Stimulated activated CD8-positive, alpha-beta memory T cell treated with anti-CD3 and anti-CD28 coated beads, Interleukin-2, amount 100 ng/mL, for 1 hour (primary cell): ENCODE results near the gene CABP7.
"Not testable (repeated sequence)": the region's sequence is repeated elsewhere in the genome, so short reads cannot be mapped to it uniquely, and the experiment has no call there.

Experiments used
- DNase-seq, 2 donors: peaks; one replicate each; pipeline ENCODE4 v3.0.0-alpha.2; 2020; ENCODE audit warnings: low read depth in 2 of 2

Gene CABP7

DNA sequence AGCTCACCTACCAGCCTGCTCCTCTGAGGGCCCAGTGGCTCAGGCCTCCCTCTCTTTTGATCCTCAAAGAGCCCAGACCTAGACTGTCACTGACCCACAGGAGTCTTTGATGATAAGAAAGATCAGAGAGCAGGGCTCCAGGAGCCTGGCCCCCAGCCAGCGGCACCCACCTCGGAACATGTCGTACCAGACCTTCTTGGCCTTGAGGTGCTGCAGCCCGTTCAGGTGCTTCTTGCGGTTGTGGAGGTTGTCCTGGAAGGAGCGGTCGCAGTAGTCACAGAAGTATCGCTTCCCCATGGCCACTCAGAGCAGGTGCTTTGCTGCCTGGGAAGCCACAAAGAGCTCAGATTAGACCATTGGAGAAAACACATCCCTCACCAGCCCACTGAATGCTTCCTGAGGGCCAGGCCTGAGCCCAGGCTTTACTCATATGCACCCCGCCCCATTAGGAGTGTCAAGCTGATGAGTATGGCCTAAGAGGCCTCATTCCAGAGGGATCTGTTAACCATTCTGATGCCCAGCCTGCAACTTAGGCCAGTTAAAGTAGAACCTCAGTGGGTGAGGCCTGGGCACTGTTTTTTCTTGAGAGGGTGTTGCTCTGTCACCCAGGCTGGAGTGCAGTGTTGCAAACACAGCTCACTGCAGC lies 28.6 kb downstream of the CABP7 start:
- no peak for DNase-seq

GRCh38 chr22:29750029-29750428 lies 30.2 kb downstream of the CABP7 start:
- DNase-seq: no peak

DNA sequence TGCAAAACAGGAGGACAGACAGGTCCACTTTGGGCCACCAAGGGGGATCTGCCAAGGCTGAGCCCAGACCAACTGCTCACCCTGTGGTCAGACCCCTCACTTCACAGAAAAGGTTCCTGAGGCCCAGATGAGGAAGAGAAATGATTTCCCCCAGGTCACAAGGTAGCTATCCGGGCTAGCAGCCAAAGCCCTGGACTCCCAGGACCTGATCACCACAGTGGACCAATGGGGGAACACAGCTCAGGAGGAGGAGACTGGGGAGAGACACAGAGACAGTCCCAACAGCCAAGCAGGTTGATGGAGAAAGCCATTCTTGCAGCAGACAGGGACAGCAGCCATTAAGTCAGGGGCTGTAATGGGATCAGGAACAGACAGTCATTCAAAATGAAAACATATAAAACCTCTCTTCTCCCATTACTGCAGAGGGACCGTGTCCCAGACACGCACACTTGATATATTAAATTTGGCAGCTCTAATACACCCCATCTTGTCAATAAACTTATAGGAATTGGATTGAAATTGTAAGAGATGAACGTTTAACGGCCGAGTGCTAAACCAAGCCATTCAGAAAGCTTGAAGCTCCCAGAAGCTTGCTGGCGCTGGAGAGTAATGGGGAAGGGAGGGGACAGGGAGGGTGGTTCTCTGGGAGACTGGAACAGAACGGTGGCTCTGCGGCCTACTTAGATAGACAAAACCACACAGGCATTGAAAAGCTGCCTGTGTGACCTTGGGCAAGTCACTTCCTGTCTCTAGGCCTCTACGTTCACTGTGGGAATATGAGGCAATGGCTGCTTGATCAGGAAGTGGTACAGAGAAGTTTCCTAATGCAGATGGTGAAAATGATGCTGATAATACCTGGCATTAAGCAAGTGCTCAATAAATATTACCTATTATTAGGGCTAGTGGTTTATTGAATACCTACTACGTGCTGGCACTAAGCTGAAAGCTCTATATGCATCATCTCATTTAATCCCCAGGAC lies 31.0 kb downstream of the CABP7 start:
- DNase-seq: no peak

DNA sequence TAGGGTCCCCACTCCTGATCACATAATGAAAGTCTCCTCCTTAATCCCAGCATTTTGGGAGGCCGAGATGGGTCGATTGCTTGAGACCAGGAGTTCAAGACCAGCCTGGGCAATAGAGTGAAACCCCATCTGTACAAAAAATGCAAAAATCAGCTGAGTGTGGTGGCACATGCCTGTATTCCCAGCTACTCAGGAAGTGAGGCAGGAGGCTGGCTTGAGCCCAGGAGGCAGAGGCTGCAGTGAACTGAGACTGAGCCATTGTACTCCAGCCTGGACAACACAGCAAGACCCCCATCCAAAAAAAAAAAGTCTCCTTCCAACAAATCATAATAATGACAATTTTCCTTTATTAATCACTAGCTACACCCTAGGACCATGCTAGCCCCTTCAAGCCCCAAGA lies 31.9 kb downstream of the CABP7 start:
- DNase-seq: no peak

DNA sequence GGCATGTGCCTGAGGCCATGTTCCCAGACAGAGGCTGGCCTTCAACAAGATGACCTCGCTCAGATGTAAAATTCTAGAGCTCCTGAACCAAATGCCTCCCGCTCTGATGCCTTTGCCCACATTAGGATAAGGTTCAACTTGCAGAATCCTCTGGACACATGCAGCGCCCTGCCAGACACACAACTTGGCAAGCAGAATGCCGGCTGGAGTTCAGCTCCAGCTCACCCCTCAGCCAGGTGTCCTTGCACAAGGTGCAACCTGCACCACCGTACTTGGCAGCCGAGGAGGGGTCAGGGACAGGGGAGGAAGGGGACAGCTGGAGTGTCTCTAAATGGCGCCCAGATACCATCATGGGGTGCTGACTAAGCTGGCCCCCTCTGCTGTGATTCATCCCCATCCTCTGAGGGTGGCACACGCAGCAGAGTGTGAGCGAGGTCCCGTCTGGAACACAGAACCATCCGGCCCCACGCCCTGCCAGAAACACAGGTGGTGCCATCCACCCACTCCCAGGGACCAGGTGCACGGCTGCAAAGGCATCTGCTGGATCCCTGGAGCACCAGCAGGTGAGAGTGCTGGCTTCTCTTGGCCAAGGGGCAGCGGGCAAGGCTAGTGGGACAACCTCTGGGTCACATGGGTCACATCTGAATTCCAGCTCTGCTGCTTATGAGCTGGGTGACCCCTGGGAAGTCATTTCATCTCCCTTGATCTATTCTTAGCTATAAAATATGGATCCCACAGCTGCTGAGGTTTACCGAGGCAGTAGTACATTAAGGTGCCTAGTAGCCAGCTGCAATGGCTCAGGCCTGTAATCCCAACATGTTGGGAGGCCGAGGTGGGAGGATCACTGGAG lies 34.2 kb downstream of the CABP7 start:
- no peak for DNase-seq

DNA sequence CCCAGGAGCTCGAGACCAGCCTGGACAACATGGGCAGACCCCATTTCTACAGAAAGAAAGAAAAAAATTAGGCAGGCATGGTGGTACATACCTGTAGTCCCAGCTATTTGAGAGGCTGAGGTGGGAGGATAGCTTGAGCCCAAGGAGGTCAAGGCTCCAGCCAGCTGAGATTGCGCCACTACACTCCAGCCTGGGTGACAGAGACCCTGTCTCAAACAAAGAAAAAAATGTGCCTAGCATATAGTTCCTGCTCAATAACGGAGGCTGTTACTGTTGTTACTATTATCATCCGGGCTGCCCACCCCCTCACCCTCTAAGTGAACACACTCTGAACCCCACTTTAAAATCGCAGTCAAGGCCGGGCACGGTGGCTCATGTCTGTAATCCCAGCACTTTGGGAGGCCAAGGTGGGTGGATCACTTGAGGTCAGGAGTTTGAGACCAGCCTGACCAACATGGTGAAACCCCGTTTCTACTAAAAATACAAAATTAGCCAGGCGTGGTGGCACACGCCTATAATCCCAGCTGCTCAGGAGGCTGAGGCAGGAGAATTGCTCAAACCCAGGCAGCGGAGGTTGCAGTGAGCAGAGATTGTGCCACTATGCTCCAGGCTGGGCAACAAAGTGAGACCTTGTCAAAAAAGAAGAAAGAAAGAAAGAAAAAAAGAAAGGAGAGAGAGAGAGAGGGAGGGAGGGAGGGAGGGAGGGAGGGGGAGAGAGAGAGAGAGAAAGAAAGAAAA lies 35.0 kb downstream of the CABP7 start:
- not testable (repeated sequence) for DNase-seq

DNA sequence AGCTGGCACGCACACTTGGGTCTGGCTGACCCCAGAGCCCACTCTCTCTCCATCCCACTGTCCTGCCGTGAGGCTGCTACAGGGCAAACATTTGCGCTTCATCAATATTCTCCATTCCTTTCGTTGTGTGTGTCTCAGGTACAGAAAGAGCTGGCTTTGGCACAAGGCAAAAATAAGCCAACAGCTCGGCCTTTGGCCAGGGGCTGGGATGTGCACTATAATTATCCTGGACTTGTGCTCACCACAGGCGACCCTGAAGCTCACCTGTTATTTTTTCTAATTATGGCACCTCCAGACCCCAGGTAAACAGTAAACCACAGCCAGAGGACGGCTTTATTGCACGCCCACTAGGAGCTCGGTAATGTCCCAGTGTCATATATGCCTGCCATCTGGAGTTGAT lies 36.1 kb downstream of the CABP7 start:
- DNase-seq: no peak

GRCh38 chr22:29756341-29756740 lies 36.5 kb downstream of the CABP7 start:
- no peak for DNase-seq

GRCh38 chr22:29757096-29757495 lies 37.3 kb downstream of the CABP7 start:
- no peak for DNase-seq

GRCh38 chr22:29758068-29758622 lies 38.3 kb downstream of the CABP7 start:
- DNase-seq: no peak

GRCh38 chr22:29758959-29759358 lies 39.2 kb downstream of the CABP7 start:
- DNase-seq: no peak

DNA sequence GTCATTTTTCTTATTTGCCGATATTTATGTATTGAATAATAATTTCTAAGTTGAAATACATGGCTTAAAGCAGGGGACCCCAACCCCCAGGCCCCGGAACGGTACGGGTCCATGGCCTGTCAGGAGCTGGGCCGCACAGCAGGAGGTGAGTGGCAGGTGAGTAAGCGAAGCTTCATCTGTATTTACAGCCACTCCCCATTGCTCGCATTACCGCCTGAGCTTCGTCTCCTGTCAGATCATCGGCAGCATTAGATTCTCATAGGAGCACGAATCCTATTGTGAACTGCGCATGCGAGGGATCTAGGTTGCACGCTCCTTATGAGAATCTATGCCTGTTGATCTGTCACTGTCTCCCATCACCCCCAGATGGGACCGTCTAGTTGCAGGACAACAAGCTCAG lies 42.5 kb downstream of the CABP7 start:
- no peak for DNase-seq

DNA sequence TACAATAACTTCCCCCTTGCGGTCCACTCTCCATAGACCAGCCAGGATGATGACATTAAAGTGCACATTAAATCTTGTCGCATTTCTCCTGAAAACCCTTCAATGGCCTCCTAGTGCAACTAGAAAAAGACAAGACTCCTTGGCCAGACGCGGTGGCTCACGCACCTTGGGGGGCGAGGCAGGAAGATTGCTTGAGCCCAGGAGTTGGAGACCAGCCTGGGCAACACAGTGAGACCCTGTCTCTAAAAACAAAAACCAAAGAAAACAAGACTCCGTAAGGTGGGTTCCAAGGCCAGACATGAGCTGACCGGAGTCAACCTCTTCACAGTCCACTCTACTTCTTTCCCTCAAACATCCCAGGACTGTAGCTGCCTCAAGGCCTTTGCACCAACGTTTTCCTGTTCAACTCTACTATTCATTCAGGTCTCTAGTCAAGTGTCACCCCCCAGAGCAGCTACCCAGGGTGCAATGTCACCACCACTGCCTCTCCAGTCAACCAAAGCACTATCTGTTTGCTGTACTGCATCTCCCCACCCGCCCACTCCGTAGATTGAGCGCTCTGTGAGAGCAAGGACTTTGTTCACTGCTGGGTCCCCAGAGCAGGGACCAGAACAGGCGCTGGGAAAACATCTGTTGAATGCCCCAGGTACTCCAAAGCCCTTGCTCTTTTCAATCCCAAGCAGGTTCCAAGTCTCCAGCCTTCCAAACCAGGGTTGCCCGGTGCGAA lies 46.3 kb downstream of the CABP7 start:
- DNase-seq: no peak

GRCh38 chr22:29766632-29767170 lies 46.9 kb downstream of the CABP7 start, which contains the start of gene ZMAT5:
Gene ZMAT5, minus strand, starts transcription at chr22:29767007. Its CDS starts 18,463 bp downstream, at chr22:29748544.
- peak; percentile 72 to 79 for DNase-seq

DNA sequence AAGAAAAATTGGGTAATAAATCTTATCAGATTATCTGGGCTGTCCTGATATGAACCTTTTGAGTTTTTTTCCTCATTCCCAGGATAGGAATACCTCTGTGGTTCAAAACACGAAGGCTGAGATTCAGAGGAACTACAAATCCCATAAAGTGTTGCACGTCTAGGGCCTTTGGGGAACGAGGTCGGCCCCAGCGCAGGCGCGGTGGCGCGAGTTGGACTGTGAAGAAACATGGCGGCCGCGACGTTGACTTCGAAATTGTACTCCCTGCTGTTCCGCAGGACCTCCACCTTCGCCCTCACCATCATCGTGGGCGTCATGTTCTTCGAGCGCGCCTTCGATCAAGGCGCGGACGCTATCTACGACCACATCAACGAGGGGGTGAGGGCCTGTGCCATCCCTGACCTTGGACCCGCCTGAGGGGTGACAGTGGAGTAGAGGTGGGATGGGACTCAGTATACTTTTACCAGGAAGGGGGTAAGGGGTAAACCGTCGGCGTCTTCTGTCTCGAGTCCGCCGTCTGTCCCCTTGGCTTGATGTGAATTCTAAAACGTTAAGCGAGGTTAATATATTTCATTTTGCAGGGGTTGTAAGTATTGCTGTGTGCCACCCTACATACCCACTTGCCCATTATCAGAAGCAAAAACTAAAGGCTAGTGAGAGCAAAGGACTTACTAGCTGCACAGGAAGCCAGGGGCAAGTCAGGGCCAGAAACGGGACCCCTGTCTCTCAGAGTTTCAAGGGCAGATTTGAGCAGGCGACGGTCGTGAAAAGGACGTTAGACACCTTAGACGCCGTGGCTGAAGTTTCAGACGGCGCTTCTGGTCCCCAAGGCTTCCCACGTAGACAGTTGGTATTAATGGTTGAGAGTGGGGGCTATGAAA lies 47.6 kb downstream of the CABP7 start, which contains the start of gene UQCR10:
Gene UQCR10 (plus strand): TSS at position 199 of the 881 bp plus-strand sequence. CDS start 30 bp downstream, at position 229.
- DNase-seq: peak; percentile 74 to 90

GRCh38 chr22:29768052-29768693 lies 48.4 kb downstream of the CABP7 start:
- DNase-seq: no peak

DNA sequence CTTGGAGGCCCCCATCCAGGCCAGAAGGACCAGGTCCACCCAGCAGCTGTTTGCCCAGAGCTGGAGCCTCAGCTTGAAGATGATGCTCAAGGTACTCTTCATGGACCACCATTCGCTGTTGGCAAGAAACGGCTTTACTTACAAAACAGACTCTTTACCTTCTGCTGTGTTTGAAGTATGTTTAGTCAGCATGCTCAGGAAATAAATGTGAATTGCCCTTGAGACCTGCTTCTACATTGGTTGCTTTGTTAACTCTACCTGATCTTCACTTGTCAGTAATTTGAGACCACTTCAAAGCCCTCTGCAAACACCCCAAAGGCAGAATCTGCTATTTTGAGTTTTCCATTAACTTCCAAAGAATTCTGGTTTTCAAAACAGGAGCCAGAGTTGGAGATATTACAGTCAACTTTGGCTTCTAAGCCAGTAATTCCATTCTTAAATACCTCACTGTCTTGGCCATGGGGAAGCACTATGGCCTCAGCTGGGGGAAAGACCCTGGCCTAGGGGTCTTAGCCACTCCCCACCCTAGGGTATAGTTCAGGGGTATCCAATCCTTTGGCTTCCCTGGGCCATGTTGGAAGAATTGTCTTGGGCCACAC lies 50.0 kb downstream of the CABP7 start:
- no peak for DNase-seq

DNA sequence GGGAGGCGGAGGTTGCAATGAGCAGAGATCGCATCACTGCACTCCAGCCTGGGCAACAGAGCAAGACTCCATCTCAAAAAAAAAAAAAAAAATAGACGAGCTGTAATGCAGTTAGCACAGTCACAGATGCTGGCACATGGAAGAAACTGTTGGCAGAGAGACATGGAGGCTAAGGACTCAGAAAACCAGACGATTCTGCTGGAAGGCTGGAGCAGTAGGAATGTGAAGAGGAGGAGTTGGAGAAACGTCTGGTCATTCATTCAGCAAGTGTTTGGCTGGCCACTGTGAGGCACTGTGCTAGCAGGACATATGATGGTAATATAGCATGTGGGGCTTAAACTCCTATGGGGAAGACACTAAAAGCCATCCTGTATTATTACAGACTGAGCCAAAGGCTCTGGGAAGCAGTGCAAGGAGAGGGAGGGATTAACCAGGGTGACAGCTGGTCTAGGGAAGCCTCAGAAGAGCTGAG lies 52.4 kb downstream of the CABP7 start:
- no peak for DNase-seq
